Chondrocyte (in vitro differentiated cells): ENCODE data around the gene DCDC2B. TPM values are rescaled to one million over a fixed set of nuclear protein-coding genes. Genes with fewer than 3 reads are reported as not detected.

Experiments used
- DNase-seq: peaks from one replicate; pipeline ENCODE4 v3.0.0; 2021; ENCODE audit warnings: mixed read lengths, low spot score
- H3K27ac Mint-ChIP-seq: one replicate; pipeline ENCODE4 v1.8.0; 2021; ENCODE audit warnings: mild to moderate bottlenecking, moderate library complexity, mixed read lengths; ENCODE audit not compliant: unreplicated experiment
- H3K27me3 Mint-ChIP-seq: 2 replicates; pipeline ENCODE4 v1.8.0; 2021; ENCODE audit warnings: low read depth, mixed read lengths
- H3K36me3 Mint-ChIP-seq: 2 replicates; pipeline ENCODE4 v1.8.0; 2021; ENCODE audit warnings: low read depth, mixed read lengths
- H3K4me1 Mint-ChIP-seq: 2 replicates; pipeline ENCODE4 v1.8.0; 2021; ENCODE audit warnings: low read depth, mild to moderate bottlenecking, mixed read lengths
- H3K4me3 Mint-ChIP-seq: one replicate; pipeline ENCODE4 v1.8.0; 2021; ENCODE audit warnings: mild to moderate bottlenecking, moderate library complexity, mixed read lengths; ENCODE audit not compliant: unreplicated experiment
- H3K9me3 Mint-ChIP-seq: 2 replicates; pipeline ENCODE4 v1.8.0; 2021; ENCODE audit warnings: low read depth, mixed read lengths
- CTCF ChIP-seq: fragments of 200-600 bp; sonication (generic); IDR thresholded peaks from 2 replicates; pipeline ENCODE4 v1.5.0; 2021; ENCODE audit warnings: antibody characterized with exemption, mild to moderate bottlenecking, moderate library complexity
- total RNA-seq: library from RNA; stranded (reverse); gene quantifications from 3 replicates; pipeline ENCODE4 v1.2.1, GENCODE V29; 2021

DCDC2B gene
- total RNA-seq, 1 donor from 2014 or later: not detected

- H3K4me1 Mint-ChIP-seq: peaks cover 38% of the 10 kb centered on the region
- DNase-seq: no peak
- TF ChIP-seq CTCF: no peak
- no peaks in the 10 kb centered on the region for H3K9me3 Mint-ChIP-seq
- H3K36me3 Mint-ChIP-seq: no peaks in the 10 kb centered on the region
- H3K27me3 Mint-ChIP-seq: no peaks in the 10 kb centered on the region
- H3K27ac Mint-ChIP-seq: peak overlapping the region; percentile 63
- peak overlapping the region; percentile 89 for H3K4me3 Mint-ChIP-seq
Measured at GRCh38 chr1:32239790-32240139, 30.9 kb downstream of the DCDC2B start.

- Mint-ChIP-seq H3K9me3 (no peaks in the 10 kb centered on the region), H3K4me3 (peak overlapping the region; percentile 89), H3K4me1 (peaks cover 38% of the 10 kb centered on the region), H3K36me3 (no peaks in the 10 kb centered on the region), H3K27me3 (no peaks in the 10 kb centered on the region), H3K27ac (peak overlapping the region; percentile 94)
- no peak for DNase-seq
- TF ChIP-seq CTCF: peak; percentile 60
Measured at GRCh38 chr1:32240140-32240951, 31.5 kb downstream of the DCDC2B start.

- DNase-seq: no peak
- H3K9me3 Mint-ChIP-seq: no peaks in the 10 kb centered on the region
- peaks cover 35% of the 10 kb centered on the region for H3K4me1 Mint-ChIP-seq
- peak overlapping the region; percentile 89 for H3K4me3 Mint-ChIP-seq
- TF ChIP-seq CTCF: peak; percentile 46
- no peaks in the 10 kb centered on the region for H3K36me3 Mint-ChIP-seq
- peak overlapping the region; percentile 94 for H3K27ac Mint-ChIP-seq
- H3K27me3 Mint-ChIP-seq: no peaks in the 10 kb centered on the region
Measured at GRCh38 chr1:32241001-32241763, 32.3 kb downstream of the DCDC2B start.

GRCh38 chr1:32242341-32242851 is 33.5 kb downstream of the DCDC2B start:
- H3K36me3 Mint-ChIP-seq: no peaks in the 10 kb centered on the region
- H3K4me3 Mint-ChIP-seq: peak overlapping the region; percentile 46
- H3K27ac Mint-ChIP-seq: no peak overlapping the region
- TF ChIP-seq CTCF: no peak
- H3K4me1 Mint-ChIP-seq: peaks cover 45% of the 10 kb centered on the region
- no peaks in the 10 kb centered on the region for H3K27me3 Mint-ChIP-seq
- no peak for DNase-seq
- no peaks in the 10 kb centered on the region for H3K9me3 Mint-ChIP-seq

- H3K9me3 Mint-ChIP-seq: no peaks in the 10 kb centered on the region
- H3K27ac Mint-ChIP-seq: peak within 1 kb of the TSS; percentile 34
- DNase-seq: no peak
- no peak within 1 kb of the TSS for H3K4me3 Mint-ChIP-seq
- peaks cover 35% of the 10 kb centered on the region for H3K4me1 Mint-ChIP-seq
- H3K27me3 Mint-ChIP-seq: no peaks in the 10 kb centered on the region
- TF ChIP-seq CTCF: no peak
- peaks cover under 1% of the 10 kb centered on the region for H3K36me3 Mint-ChIP-seq
Measured at GRCh38 chr1:32246888-32247273, 38.0 kb downstream of the DCDC2B start, which contains the start of gene FAM167B. FAM167B (plus strand) TSS chr1:32247222; CDS start chr1:32247422, 200 bp downstream.
